HG03097 (cell line): ENCODE data around the gene NPR1.
A peak's percentile ranks its signal among the peaks of the same experiment; 100 is the strongest.
"Not testable (repeated sequence)": the region's sequence is repeated elsewhere in the genome, so short reads cannot be mapped to it uniquely, and the experiment has no call there.

ENCODE experiments used
- ATAC-seq: cut with Tn5 transposase; IDR thresholded peaks from one replicate; pipeline ENCODE4 v1.9.1; 2021; ENCODE audit not compliant: unreplicated experiment, low FRiP score

The NPR1 gene

DNA sequence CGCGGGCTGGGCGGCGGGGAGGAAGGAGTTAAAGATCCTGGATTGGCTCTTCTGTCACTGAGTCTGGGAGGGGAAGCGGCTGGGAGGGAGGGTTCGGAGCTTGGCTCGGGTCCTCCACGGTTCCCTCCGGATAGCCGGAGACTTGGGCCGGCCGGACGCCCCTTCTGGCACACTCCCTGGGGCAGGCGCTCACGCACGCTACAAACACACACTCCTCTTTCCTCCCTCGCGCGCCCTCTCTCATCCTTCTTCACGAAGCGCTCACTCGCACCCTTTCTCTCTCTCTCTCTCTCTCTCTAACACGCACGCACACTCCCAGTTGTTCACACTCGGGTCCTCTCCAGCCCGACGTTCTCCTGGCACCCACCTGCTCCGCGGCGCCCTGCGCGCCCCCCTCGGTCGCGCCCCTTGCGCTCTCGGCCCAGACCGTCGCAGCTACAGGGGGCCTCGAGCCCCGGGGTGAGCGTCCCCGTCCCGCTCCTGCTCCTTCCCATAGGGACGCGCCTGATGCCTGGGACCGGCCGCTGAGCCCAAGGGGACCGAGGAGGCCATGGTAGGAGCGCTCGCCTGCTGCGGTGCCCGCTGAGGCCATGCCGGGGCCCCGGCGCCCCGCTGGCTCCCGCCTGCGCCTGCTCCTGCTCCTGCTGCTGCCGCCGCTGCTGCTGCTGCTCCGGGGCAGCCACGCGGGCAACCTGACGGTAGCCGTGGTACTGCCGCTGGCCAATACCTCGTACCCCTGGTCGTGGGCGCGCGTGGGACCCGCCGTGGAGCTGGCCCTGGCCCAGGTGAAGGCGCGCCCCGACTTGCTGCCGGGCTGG is at the start of gene NPR1:
NPR1 (plus strand) TSS at position 170 of the 818 bp plus-strand sequence; CDS start at position 591, 421 bp downstream.
- no peak for ATAC-seq

DNA sequence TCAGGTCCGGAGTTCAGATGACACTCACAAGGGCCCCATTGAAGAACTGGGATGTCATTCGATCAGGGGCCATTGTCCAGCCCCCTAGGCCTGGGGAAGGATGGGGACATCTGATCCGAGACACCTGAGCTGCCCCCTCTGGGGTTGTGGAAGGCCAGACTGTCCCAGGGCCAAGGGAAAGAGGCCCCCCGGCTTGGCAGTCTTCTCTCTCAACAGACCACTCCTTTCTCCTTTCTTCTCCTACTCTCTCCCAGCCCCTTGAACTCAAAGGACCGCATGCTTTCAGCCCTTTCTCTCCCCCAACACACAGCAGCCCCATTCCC is 49.2 kb upstream of the NPR1 start:
- ATAC-seq, result no peak

DNA sequence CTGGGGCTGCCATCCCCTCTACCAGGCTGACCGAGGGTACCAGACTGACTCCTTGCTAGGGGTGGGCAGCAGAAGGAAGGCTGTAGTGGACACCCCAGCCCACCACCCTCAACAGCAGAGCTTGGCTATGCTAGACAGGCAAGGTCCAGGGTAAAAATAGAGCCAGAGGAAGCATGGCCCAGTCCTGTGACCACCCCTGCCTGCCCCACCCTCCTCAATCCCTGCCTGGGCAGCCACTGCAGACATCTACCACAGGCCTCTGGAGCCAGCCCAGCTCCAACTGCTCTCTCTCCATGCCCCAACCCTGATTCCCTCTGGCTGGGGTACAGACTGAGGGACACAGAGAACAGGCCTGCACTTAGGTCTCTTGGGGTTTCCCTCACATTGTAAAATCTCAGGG is 48.5 kb upstream of the NPR1 start:
- no peak for ATAC-seq

DNA sequence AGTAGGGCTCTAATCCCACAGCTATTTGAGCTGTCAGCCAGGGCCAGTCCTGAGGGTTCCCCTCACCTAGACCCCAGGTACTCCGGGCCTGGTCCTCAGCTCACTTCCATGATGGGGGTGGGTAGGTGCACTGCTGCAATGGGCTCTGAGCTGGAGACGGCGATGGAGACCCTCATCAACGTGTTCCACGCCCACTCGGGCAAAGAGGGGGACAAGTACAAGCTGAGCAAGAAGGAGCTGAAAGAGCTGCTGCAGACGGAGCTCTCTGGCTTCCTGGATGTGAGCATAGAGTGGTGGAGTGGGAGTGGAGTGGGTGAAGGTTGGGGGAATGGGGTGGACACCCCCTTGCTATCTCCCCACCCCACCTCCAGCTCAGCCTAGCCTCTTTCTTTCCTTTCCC is 48.1 kb upstream of the NPR1 start:
- no peak for ATAC-seq

DNA sequence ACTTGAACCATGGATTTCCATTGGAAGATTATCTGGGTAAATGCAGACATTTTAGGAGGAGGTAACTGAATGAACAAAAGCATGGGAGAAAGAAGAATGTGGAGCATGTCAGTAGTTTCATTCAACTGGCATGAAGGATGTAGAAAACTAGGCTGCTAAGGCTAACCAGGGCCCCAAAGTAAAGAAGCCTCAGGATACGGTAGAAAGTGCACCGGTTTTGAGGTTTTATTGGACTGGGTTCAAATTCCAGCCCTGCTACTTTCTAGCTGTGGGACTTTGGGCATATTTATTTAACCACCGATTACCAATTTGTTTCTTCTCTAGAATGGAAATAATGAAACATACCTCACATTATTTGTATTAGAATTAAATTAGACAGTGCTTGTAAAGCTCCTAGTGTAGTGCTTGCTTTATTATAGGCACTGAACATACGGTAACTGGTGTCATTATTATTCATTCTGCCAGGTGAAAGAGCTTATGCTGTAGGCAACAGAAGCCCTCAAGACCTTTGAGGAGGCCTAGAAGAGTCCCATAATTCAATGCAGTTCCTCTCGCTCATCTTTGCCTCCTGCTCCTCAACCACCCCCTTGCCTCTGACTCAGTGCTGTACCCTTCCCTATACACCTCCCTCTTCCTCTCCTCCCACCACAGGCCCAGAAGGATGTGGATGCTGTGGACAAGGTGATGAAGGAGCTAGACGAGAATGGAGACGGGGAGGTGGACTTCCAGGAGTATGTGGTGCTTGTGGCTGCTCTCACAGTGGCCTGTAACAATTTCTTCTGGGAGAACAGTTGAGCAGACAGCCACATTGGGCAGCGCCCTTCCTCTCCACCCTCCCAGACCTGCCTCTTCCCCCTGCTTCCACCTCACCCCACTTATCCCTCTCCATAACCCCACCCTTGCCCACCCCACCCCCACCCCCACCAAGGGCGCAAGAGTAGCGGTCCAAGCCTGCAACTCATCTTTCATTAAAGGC is 47.2 kb upstream of the NPR1 start:
- ATAC-seq, result no peak

DNA sequence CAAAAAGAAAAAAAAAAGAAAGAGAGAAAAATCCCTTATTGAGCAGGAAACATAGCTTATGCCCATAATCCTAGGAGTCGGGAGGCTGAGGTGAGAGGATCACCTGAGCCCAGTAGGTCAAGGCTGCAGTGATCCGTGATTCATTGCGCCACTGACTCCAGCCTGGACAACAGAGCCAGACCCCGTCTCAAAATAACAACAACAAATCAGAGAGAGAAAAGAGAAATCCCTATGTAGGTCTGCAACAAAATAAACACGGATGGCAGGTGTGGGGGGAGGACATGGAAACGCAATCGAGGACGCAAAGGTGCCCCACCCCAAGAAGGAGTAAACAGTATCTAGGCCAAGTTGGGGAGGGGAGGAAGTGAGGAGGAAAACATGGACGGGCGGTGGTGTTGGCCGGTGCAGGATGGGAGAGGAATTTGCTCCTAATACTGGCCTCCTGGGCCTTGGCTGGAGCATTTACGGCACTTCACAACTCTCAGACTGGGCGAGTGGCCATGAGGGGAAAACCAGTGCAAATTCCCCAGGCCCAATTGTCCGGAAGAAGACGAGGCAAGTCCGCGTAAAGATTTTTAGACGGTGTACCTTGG is 45.2 kb upstream of the NPR1 start:
- no peak for ATAC-seq

DNA sequence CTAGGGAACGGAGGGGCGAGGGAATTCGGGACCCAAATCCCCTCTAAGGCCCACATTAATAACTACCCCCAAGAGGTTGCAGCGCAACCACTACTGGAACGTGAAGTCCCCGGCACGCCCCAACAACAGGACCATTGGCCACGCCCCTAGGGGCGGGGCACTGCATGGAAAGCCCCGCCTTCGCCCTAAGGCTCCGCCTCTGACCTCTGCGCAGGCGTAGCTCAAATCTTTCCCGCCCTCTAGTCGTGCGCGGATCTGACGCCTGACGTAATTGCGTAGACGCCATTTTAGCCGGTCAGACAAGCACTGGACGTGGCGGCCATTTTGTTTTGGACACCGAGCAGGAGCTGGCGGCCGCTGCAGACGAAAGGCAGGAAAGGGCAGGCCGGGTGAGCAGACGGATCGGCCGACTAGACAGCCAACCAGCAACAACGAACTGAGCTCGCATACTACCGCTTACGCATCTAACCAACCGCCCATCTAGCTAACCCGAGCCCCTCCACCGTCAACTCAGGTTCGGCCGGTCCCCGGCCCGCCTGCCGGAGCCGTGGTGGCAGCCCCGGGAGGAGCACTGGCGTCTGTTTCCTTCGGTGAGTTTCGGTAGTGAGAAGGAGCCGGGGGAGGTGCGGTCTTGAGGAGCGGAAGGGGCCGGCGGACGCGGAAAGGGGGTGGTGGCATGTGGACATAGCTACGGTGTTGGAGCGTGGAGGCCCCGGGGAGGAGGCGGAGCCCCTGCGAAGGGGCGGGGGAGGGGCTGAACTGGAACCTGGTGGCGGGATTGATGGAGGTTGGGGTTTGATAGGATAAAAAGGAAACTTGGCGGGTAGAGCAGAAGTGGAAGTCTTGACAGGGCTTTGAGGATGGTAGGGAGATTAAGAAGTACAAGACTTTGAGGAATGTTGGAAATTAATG is 44.5 kb upstream of the NPR1 start, which contains the start of gene CHTOP:
CHTOP (plus strand) TSS at position 313 of the 912 bp plus-strand sequence. CDS start 2,523 bp downstream, outside the sequence.
- peak; percentile 82 for ATAC-seq

DNA sequence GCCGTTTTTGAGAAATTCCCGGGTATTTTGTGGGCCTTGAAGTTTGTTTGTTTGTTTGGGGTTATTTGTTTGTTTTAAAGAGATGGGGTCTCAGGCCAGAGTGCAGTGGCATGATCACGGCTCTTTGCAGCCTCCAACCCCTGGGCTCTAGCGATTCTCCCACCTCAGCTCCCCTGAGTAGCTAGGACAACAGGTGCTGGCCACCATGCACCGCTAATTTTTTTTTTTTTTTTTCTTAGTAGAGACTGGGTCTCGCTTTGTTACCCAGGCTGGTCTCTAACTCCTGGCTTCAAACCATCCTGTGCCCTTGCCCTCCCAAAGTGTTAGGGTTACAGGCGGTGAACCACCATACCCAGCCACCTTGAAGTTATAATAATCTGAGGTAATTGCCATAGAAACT is 42.6 kb upstream of the NPR1 start:
- ATAC-seq, result no peak

DNA sequence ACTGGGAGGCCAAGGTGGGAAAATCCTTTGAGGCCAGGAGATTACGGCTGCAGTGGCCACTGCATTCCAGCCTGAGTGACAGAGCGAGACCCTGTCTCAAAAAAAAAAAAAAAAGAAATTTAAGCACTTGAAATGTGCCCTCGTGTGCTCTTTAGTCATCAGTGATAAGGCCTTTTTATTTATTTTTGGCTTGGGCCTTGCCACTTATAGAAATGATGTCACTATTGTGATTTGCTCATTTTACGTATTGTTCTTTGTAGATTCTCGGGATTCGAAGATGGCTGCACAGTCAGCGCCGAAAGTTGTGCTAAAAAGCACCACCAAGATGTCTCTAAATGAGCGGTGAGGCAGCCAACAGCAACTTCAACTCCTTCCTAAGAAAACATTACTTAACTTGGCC is 42.2 kb upstream of the NPR1 start:
- no peak for ATAC-seq

DNA sequence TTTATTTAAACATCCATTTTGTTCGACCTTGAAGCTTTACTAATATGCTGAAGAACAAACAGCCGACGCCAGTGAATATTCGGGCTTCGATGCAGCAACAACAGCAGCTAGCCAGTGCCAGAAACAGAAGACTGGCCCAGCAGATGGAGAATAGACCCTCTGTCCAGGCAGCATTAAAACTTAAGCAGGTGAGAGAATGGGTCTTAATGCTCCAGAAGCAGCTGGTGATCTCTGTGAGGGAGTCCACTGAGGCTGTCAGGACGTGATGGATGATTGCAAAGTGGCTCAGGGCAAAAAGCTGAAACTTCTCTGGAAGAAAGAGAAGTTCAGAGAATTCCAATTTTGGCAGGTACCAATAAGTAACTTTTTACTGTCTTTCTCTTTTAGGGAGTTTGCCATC is 40.2 kb upstream of the NPR1 start:
- no peak for ATAC-seq

DNA sequence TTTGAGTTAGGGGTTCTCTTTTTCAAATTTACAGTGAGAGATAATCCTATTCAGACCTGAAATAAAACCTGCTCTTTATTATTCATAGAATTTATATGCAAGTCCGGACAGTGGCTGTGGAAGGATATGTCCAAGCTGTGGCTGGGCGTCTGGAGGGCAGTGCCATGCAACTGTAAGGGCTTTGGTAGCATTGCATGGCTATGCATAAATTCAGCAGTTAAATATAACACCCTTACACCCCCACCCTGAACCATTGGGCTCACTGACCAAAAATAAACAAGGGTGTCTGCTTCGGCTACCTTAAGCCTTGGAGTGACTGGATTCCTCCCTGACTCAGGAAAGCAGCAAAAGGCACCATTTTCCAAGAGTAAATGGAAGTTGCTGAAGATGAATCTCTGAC is 39.2 kb upstream of the NPR1 start:
- no peak for ATAC-seq

DNA sequence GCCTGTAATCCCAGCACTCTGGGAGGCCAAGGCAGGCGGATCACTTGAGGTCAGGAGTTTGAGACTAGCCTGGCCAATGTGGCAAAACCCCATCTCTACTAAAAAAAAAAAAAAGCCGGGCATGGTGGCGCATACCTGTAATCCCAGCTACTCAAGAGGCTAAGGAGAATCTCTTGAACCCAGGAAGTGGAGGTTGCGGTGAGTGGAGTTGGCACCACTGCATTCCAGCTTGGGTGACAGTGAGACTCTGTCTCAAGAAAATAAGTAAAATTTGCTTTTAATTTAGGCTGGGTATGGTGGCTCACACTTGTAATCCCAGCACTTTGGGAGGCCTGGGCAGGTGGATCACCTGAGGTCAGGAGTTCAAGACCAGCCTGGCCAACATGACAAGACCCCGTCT is 38.3 kb upstream of the NPR1 start:
- not testable (repeated sequence) for ATAC-seq

DNA sequence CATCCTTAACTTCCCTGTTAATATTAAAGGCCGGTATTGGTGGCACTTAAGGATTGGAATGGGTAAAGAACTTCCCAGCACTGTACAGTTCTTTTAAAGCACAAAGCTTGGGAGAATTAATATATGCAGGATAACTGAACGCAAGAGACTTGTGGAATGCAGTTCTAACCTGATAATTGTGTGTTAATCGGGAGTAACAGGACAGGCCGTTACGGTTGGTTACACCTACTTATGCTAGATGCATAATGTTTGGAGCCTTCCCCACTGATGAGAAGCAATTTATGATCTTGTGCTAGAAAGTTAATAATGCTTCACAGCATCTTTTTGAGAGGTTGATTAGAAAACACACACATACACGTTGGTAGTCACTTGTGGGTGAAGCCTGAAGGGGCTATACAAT is 37.6 kb upstream of the NPR1 start:
- ATAC-seq, result no peak

DNA sequence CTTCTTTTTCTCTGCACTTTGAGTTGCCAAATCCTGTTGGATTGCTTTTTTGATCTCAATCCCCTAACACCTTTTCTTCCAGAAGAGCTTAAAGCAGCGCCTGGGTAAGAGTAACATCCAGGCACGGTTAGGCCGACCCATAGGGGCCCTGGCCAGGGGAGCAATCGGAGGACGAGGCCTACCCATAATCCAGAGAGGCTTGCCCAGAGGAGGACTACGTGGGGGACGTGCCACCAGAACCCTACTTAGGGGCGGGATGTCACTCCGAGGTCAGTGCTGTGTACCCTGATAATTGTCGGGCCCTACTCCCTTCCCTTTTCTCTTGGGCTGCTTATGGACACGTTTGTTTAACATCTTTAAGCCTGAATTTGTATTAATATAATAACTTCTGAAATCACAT is 36.3 kb upstream of the NPR1 start:
- no peak for ATAC-seq

DNA sequence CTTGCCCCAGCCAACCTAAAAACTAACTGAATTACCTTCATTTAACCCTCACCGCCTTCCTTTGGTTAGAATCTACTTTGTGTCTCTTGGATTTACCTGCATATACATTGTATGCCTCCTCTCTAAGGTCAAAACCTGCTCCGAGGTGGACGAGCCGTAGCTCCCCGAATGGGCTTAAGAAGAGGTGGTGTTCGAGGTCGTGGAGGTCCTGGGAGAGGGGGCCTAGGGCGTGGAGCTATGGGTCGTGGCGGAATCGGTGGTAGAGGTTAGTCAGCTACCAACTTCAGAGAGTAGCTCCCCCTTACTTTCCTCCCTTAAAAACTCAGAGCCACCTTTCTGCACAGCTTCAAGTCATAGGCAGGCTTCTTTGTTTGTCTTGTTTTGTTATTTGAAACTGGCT is 35.4 kb upstream of the NPR1 start:
- ATAC-seq, result no peak

DNA sequence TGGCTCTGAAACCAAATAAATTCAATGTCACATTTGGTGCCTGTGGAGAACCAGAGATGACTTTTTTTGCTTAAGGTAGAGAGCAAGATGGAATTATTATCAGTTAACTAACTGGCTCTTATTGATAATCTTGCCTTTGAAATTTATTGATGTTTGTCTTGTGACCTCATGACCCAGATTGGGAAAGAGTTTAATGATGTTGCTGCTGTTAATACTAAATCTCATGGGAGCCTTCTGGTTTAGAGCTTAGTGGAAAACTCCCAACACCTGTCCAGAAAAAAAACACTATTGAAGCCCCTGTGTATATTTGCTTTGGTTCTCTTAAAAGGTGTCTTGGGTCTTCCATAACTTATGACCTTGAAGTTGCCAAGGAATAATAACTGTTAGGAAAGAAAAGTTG is 34.7 kb upstream of the NPR1 start:
- no peak for ATAC-seq

DNA sequence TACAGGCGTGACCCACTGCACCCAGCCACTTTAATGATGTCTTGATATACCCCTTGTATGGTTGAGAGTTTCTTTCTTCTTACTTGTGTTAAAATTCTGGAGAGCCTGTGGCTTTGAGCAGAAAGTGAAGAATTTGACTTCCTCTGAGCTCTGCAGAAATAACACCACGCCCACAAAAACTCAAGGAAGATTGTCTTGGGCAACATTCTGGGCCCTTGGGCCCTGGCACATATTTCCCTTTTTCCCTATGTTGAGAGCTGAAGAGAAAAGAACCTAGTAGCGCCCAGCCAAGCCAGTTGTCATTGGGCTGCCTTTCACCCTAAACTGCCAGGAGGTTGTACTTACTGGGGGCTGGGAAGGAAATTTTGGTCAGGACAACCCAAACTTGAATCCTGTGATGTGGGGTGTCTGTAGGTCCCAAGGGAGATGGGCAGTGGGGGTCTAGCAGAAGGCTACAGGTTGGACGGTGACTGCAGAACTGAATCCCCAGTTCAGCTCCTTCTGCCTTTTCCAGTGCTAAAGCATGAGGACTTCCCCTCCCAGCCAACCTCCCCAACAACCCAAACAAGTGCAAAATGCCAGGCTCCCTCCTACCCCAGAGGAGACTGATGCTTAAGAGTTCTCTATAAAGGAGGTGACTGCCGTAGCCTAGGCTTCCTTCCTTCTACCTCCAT is 31.7 kb upstream of the NPR1 start:
- ATAC-seq, result no peak

DNA sequence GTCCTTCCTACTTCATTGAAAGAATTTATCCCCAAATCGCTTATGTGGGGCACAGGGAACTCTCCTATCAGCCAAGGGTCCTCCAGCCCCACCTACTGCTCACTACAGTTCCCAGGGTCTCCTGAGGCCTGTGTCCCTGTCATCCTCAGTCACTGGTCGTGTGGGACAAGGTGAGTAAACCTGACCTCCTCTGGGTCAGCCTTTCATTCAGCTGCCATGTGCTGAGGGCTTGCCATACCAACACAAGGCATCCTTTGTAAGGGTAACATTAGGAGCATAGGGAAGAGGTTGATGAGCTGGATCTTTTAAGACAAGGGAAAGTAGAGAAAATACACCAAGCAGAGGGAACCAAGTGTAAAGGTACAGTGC is 31.2 kb upstream of the NPR1 start:
- no peak for ATAC-seq

DNA sequence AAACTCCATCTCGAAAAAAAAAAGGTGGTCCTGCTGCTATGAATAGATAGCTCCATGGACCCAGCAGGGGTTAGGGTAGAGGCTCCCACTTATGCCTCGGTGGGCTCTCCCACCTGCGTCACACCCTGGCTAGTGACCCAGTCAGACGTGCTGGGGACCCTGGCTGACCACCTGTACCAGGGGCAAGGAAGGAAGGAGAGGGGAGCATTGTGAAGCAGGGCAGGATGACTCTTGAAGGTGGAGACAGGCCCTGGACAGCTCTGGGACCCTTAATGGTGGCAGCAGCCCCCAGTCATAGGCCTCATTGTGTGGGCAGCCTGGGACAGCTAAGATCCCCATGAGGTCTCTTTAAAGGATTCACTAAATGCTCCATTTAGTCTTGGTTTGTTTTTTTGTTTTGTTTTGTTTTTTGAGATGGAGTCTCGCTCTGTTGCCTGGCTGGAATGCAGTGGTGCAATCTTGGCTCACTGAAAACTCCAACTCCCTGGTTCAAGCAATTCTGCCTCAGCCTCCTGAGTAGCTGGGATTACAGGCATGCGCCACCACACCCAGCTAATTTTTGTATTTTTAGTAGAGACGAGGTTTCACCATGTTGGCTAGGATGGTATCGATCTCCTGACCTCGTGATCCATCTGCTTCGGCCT is 30.4 kb upstream of the NPR1 start:
- ATAC-seq, result no peak
